RPMI7951 (cell line): ENCODE results near the gene AGK. TPM values are rescaled to one million over a fixed set of nuclear protein-coding genes. Genes with fewer than 3 reads are reported as not detected.
"Not testable (repeated sequence)": the region's sequence is repeated elsewhere in the genome, so short reads cannot be mapped to it uniquely, and the experiment has no call there.

Source experiments
- DNase-seq: peaks from one replicate; pipeline ENCODE4 v3.0.0-alpha.2; 2012; ENCODE audit warnings: low read depth
- total RNA-seq: library from RNA; depleted of rRNA; stranded (reverse); fragments of >200 nt; shearing (Covaris generic); gene quantifications from 2 replicates; pipeline ENCODE4 v1.2.3, GENCODE V29; 2014

The AGK gene
- total RNA-seq, 1 experiment from 2014 or later, result 34.8 TPM

GRCh38 chr7:141647701-141648100 lies 96.5 kb downstream of the AGK start:
- DNase-seq, result not testable (repeated sequence)

GRCh38 chr7:141648276-141649114 lies 97.3 kb downstream of the AGK start:
- peak; percentile 9 for DNase-seq

- peak; percentile 27 for DNase-seq
These were observed 98.1 kb downstream of the AGK start for GRCh38 chr7:141649137-141649864.

- peak; percentile 84 for DNase-seq
These were observed 98.8 kb downstream of the AGK start for GRCh38 chr7:141649865-141650634.

- no peak for DNase-seq
These were observed 100.2 kb downstream of the AGK start for GRCh38 chr7:141651417-141651816.

GRCh38 chr7:141652691-141653090 lies 101.5 kb downstream of the AGK start:
- DNase-seq, result no peak

GRCh38 chr7:141654551-141654950 lies 103.3 kb downstream of the AGK start:
- DNase-seq, result peak; percentile 49

GRCh38 chr7:141659501-141659900 lies 108.3 kb downstream of the AGK start:
- DNase-seq, result no peak

GRCh38 chr7:141660259-141660658 lies 109.0 kb downstream of the AGK start:
- DNase-seq, result no peak

- DNase-seq, result peak; percentile 23
These were observed 112.1 kb downstream of the AGK start for GRCh38 chr7:141663081-141663849.

- DNase-seq, result no peak
These were observed 113.2 kb downstream of the AGK start for GRCh38 chr7:141664450-141664849.

- no peak for DNase-seq
These were observed 114.2 kb downstream of the AGK start for GRCh38 chr7:141665208-141666035.

GRCh38 chr7:141666071-141666470 lies 114.9 kb downstream of the AGK start:
- DNase-seq, result no peak

GRCh38 chr7:141668853-141669252 lies 117.6 kb downstream of the AGK start:
- no peak for DNase-seq

GRCh38 chr7:141671705-141672496 lies 120.7 kb downstream of the AGK start:
- no peak for DNase-seq

GRCh38 chr7:141673346-141673745 lies 122.1 kb downstream of the AGK start:
- no peak for DNase-seq

- DNase-seq, result peak; percentile 28
These were observed 123.0 kb downstream of the AGK start for GRCh38 chr7:141674171-141674671.

GRCh38 chr7:141674702-141675101 lies 123.5 kb downstream of the AGK start:
- no peak for DNase-seq

GRCh38 chr7:141675436-141676215 lies 124.4 kb downstream of the AGK start:
- no peak for DNase-seq
